Measurements from ENCODE around the gene RIMBP2.

The RIMBP2 gene

GRCh38 chr12:130463818-130464670, 252.1 kb downstream of the RIMBP2 start:
- DNase-seq (ENCODE audit: low spot score): no peak

- no peak for DNase-seq (ENCODE audit: low spot score)
Observed at GRCh38 chr12:130463275-130463658, 252.8 kb downstream of the RIMBP2 start.

GRCh38 chr12:130462558-130463274, 253.4 kb downstream of the RIMBP2 start:
- DNase-seq (ENCODE audit: low spot score): no peak

GRCh38 chr12:130461839-130462557, 254.1 kb downstream of the RIMBP2 start:
- no peak for DNase-seq (ENCODE audit: low spot score)

GRCh38 chr12:130461447-130461815, 254.7 kb downstream of the RIMBP2 start:
- DNase-seq (ENCODE audit: low spot score): no peak

GRCh38 chr12:130460611-130461446, 255.3 kb downstream of the RIMBP2 start:
- DNase-seq (ENCODE audit: low spot score): no peak

GRCh38 chr12:130459916-130460315, 256.2 kb downstream of the RIMBP2 start:
- peak; percentile 4 for DNase-seq (ENCODE audit: low spot score)

GRCh38 chr12:130458341-130458740, 257.8 kb downstream of the RIMBP2 start:
- no peak for DNase-seq (ENCODE audit: low spot score)

GRCh38 chr12:130457215-130457614, 258.9 kb downstream of the RIMBP2 start:
- DNase-seq (ENCODE audit: low spot score): no peak

- no peak for DNase-seq (ENCODE audit: low spot score)
Observed at GRCh38 chr12:130456375-130457199, 259.5 kb downstream of the RIMBP2 start.

- no peak for DNase-seq (ENCODE audit: low spot score)
Observed at GRCh38 chr12:130455161-130455560, 260.9 kb downstream of the RIMBP2 start.

GRCh38 chr12:130454296-130454695, 261.8 kb downstream of the RIMBP2 start:
- no peak for DNase-seq (ENCODE audit: low spot score)

GRCh38 chr12:130452546-130452945, 263.6 kb downstream of the RIMBP2 start:
- DNase-seq (ENCODE audit: low spot score): no peak

GRCh38 chr12:130451001-130451930, 264.8 kb downstream of the RIMBP2 start:
- no peak for DNase-seq (ENCODE audit: low spot score)

- DNase-seq (ENCODE audit: low spot score): no peak
Observed at GRCh38 chr12:130449291-130449690, 266.8 kb downstream of the RIMBP2 start.

GRCh38 chr12:130448044-130448821, 267.9 kb downstream of the RIMBP2 start:
- DNase-seq (ENCODE audit: low spot score): no peak

GRCh38 chr12:130447655-130447965, 268.5 kb downstream of the RIMBP2 start:
- DNase-seq (ENCODE audit: low spot score): no peak

- DNase-seq (ENCODE audit: low spot score): no peak
Observed at GRCh38 chr12:130446846-130447654, 269.0 kb downstream of the RIMBP2 start.

Measured in NAMALWA (cell line).